Karpas-422 (cell line): ENCODE measurements around the gene AKT1S1. TPM values are rescaled to one million over a fixed set of nuclear protein-coding genes. Genes with fewer than 3 reads are reported as not detected.

Experiments
- DNase-seq: peaks from one replicate; pipeline ENCODE4 v3.0.0-alpha.2; 2015
- H2AFZ ChIP-seq: fragments of 200-600 bp; sonication (generic); 2 replicates; pipeline ENCODE4 v1.6.1; 2014; ENCODE audit warnings: antibody characterized with exemption, low read length, mixed read lengths
- H3K27ac ChIP-seq: fragments of 200-600 bp; sonication (generic); 2 replicates; pipeline ENCODE4 v1.5.1; 2014; ENCODE audit warnings: mild to moderate bottlenecking, low read length, moderate library complexity
- H3K27me3 ChIP-seq: fragments of 200-600 bp; sonication (generic); 2 replicates; pipeline ENCODE4 v1.6.1; 2014; ENCODE audit warnings: low read length, mixed read lengths
- H3K36me3 ChIP-seq: fragments of 200-600 bp; sonication (generic); 2 replicates; pipeline ENCODE4 v1.6.1; 2014; ENCODE audit warnings: low read length, mixed read lengths; ENCODE audit not compliant: insufficient read depth
- H3K4me1 ChIP-seq: fragments of 200-600 bp; sonication (generic); 2 replicates; pipeline ENCODE4 v1.6.1; 2014; ENCODE audit warnings: mild to moderate bottlenecking, low read length, mixed read lengths
- H3K4me2 ChIP-seq: fragments of 200-600 bp; sonication (generic); 2 replicates; pipeline ENCODE4 v1.6.1; 2014; ENCODE audit warnings: low read length, low read depth, mild to moderate bottlenecking; ENCODE audit not compliant: poor library complexity, severe bottlenecking
- H3K4me3 ChIP-seq: fragments of 200-600 bp; sonication (generic); 2 replicates; pipeline ENCODE4 v1.5.1; 2014; ENCODE audit warnings: mild to moderate bottlenecking, antibody characterized with exemption, low read length, mixed read lengths
- H3K79me2 ChIP-seq: fragments of 200-600 bp; sonication (generic); 2 replicates; pipeline ENCODE4 v1.6.1; 2014; ENCODE audit warnings: mild to moderate bottlenecking, low read length, mixed read lengths
- H3K9ac ChIP-seq: fragments of 200-600 bp; sonication (generic); 2 replicates; pipeline ENCODE4 v1.6.0; 2014; ENCODE audit warnings: low read length
- H3K9me2 ChIP-seq: fragments of 200-600 bp; sonication (generic), shearing (Covaris generic); replicated peaks from 2 replicates; pipeline ENCODE4 v1.6.0; 2014; ENCODE audit warnings: mild to moderate bottlenecking, low read length, moderate library complexity; ENCODE audit not compliant: insufficient read depth
- H3K9me3 ChIP-seq: fragments of 300-700, 200-600 bp; sonication (generic); 2 replicates; pipeline ENCODE4 v1.6.1; 2014; ENCODE audit warnings: low read length, mixed read lengths
- H4K20me1 ChIP-seq: fragments of 200-600 bp; sonication (generic); 2 replicates; pipeline ENCODE4 v1.6.1; 2014; ENCODE audit warnings: mild to moderate bottlenecking, antibody characterized with exemption, low read length, low read depth; ENCODE audit not compliant: insufficient read depth
- total RNA-seq: library from RNA; depleted of rRNA; stranded (reverse); fragments of >200 nt; shearing (Covaris generic); gene quantifications from 2 replicates; pipeline ENCODE4 v1.2.3, GENCODE V29; 2014; ENCODE audit warnings: low replicate concordance

AKT1S1 gene
- total RNA-seq, 1 experiment from 2014 or later: 8.2 TPM

GRCh38 chr19:49875857-49876421 lies 1.2 kb downstream of the AKT1S1 start:
- Histone ChIP-seq H3K4me3 (peak overlapping the region; percentile 84), H3K79me2 (peaks cover 30% of the 10 kb centered on the region), H3K4me1 (peaks cover 28% of the 10 kb centered on the region), H4K20me1 (no peaks in the 10 kb centered on the region), H3K27me3 (no peaks in the 10 kb centered on the region), H3K9me2 (no peaks in the 10 kb centered on the region), H2AFZ (peak overlapping the region; percentile 60; the same call in 1 of the 2 replicates), H3K27ac (peak overlapping the region; percentile 86), H3K9ac (peak overlapping the region; percentile 97), H3K36me3 (peaks cover 14% of the 10 kb centered on the region; the same call in 1 of the 2 replicates), H3K9me3 (no peaks in the 10 kb centered on the region), H3K4me2 (peak overlapping the region; percentile 75)
- DNase-seq: peak; percentile 92

- Histone ChIP-seq H3K27me3 (no peaks in the 10 kb centered on the region), H3K4me2 (peak overlapping the region; percentile 75), H4K20me1 (no peaks in the 10 kb centered on the region), H3K9me2 (no peaks in the 10 kb centered on the region), H3K36me3 (0 out of 2 replicates have a peak, but pooled peaks cover 7% of the 10 kb centered on the region), H3K27ac (peak overlapping the region; percentile 86; the same call in 1 of the 2 replicates), H3K4me3 (peak overlapping the region; percentile 84), H3K4me1 (peaks cover 35% of the 10 kb centered on the region), H3K9ac (peak overlapping the region; percentile 97), H3K79me2 (peaks cover 30% of the 10 kb centered on the region), H3K9me3 (no peaks in the 10 kb centered on the region), H2AFZ (no peak overlapping the region)
- DNase-seq: no peak
Measured at GRCh38 chr19:49875177-49875576, 2.0 kb downstream of the AKT1S1 start.

- Histone ChIP-seq H3K79me2 (peaks cover 30% of the 10 kb centered on the region), H3K27ac (0 out of 2 replicates have a peak overlapping the region, but pooled peaks have one; percentile 86), H3K4me3 (peak overlapping the region; percentile 84; the same call in 1 of the 2 replicates), H3K9me2 (no peaks in the 10 kb centered on the region), H4K20me1 (no peaks in the 10 kb centered on the region), H3K36me3 (0 out of 2 replicates have a peak, but pooled peaks cover 7% of the 10 kb centered on the region), H2AFZ (no peak overlapping the region), H3K4me2 (peak overlapping the region; percentile 75), H3K9ac (peak overlapping the region; percentile 97), H3K4me1 (peaks cover 40% of the 10 kb centered on the region), H3K27me3 (no peaks in the 10 kb centered on the region), H3K9me3 (no peaks in the 10 kb centered on the region)
- DNase-seq: no peak
Measured at GRCh38 chr19:49874503-49875157, 2.5 kb downstream of the AKT1S1 start.

GRCh38 chr19:49873834-49874233 lies 3.3 kb downstream of the AKT1S1 start:
- H3K4me2 ChIP-seq: no peak overlapping the region
- no peak for DNase-seq
- H3K9ac ChIP-seq: no peak overlapping the region
- H3K9me2 ChIP-seq: no peaks in the 10 kb centered on the region
- H3K27me3 ChIP-seq: no peaks in the 10 kb centered on the region
- H3K36me3 ChIP-seq: no peaks in the 10 kb centered on the region
- H3K27ac ChIP-seq: no peak overlapping the region
- H2AFZ ChIP-seq: no peak overlapping the region
- H3K79me2 ChIP-seq: peaks cover 28% of the 10 kb centered on the region
- H4K20me1 ChIP-seq: no peaks in the 10 kb centered on the region
- H3K9me3 ChIP-seq: no peaks in the 10 kb centered on the region
- peaks cover 40% of the 10 kb centered on the region for H3K4me1 ChIP-seq
- H3K4me3 ChIP-seq: no peak overlapping the region

- H3K4me3 ChIP-seq: no peak overlapping the region
- no peaks in the 10 kb centered on the region for H4K20me1 ChIP-seq
- H3K27ac ChIP-seq: no peak overlapping the region
- H3K9me3 ChIP-seq: no peaks in the 10 kb centered on the region
- no peak for DNase-seq
- peaks cover 21% of the 10 kb centered on the region for H3K79me2 ChIP-seq
- no peaks in the 10 kb centered on the region for H3K27me3 ChIP-seq
- H2AFZ ChIP-seq: no peak overlapping the region
- no peaks in the 10 kb centered on the region for H3K36me3 ChIP-seq
- peaks cover 40% of the 10 kb centered on the region for H3K4me1 ChIP-seq
- no peaks in the 10 kb centered on the region for H3K9me2 ChIP-seq
- H3K9ac ChIP-seq: no peak overlapping the region
- no peak overlapping the region for H3K4me2 ChIP-seq
Measured at GRCh38 chr19:49873129-49873521, 4.0 kb downstream of the AKT1S1 start.

- no peaks in the 10 kb centered on the region for H4K20me1 ChIP-seq
- no peak overlapping the region for H3K4me2 ChIP-seq
- DNase-seq: no peak
- H3K27me3 ChIP-seq: no peaks in the 10 kb centered on the region
- peaks cover 44% of the 10 kb centered on the region for H3K4me1 ChIP-seq
- H2AFZ ChIP-seq: no peak overlapping the region
- no peaks in the 10 kb centered on the region for H3K9me3 ChIP-seq
- H3K9me2 ChIP-seq: no peaks in the 10 kb centered on the region
- H3K9ac ChIP-seq: no peak overlapping the region
- no peaks in the 10 kb centered on the region for H3K36me3 ChIP-seq
- H3K79me2 ChIP-seq: peaks cover 20% of the 10 kb centered on the region
- H3K27ac ChIP-seq: no peak overlapping the region
- H3K4me3 ChIP-seq: no peak overlapping the region
Measured at GRCh38 chr19:49872245-49873128, 4.7 kb downstream of the AKT1S1 start.

- no peak for DNase-seq
- Histone ChIP-seq H3K36me3 (no peaks in the 10 kb centered on the region), H3K4me2 (no peak overlapping the region), H3K9ac (no peak overlapping the region), H3K4me3 (no peak overlapping the region), H3K27ac (no peak overlapping the region), H3K27me3 (no peaks in the 10 kb centered on the region), H4K20me1 (peaks cover 3% of the 10 kb centered on the region; the same call in 1 of the 2 replicates), H3K9me2 (no peaks in the 10 kb centered on the region), H3K79me2 (peaks cover 25% of the 10 kb centered on the region), H3K4me1 (peaks cover 45% of the 10 kb centered on the region), H2AFZ (no peak overlapping the region), H3K9me3 (no peaks in the 10 kb centered on the region)
Measured at GRCh38 chr19:49871349-49871985, 5.7 kb downstream of the AKT1S1 start.
